Upper lobe of left lung (tissue), 4 donors: ENCODE measurements around the gene POLE.

Experiments
- EP300 ChIP-seq, 4 donors: sonication (generic); formaldehyde crosslinking; IDR thresholded peaks; one replicate each; pipeline ENCODE4 v1.5.1; 2017; ENCODE audit warnings: antibody characterized with exemption in 4 of 4, control low read depth in 2 of 4
- POLR2A ChIP-seq, 4 donors: fragments of 450-650 bp; IDR thresholded peaks; one replicate each; pipeline ENCODE4 v1.5.1; 2016 to 2017; ENCODE audit warnings: antibody characterized with exemption in 4 of 4, mild to moderate bottlenecking in 2 of 4
- POLR2AphosphoS5 ChIP-seq, 2 donors: sonication (generic); formaldehyde crosslinking; IDR thresholded peaks; one replicate each; pipeline ENCODE4 v1.5.1; 2017; ENCODE audit warnings: antibody characterized with exemption in 2 of 2
- TF ChIP-seq, protein P1 (sequence below), 6 experiments: fragments of 450-650 bp in 4 of 6; fragments of 200-600 bp in 2 of 6; sonication (generic) in 2 of 6; IDR thresholded peaks; one replicate each; pipeline ENCODE4 v1.5.1; 2016 to 2019; ENCODE audit warnings: antibody characterized with exemption in 6 of 6

GRCh38 chr12:132597333-132598316, 89.5 kb downstream of the POLE start:
- TF ChIP-seq, protein P1, sequence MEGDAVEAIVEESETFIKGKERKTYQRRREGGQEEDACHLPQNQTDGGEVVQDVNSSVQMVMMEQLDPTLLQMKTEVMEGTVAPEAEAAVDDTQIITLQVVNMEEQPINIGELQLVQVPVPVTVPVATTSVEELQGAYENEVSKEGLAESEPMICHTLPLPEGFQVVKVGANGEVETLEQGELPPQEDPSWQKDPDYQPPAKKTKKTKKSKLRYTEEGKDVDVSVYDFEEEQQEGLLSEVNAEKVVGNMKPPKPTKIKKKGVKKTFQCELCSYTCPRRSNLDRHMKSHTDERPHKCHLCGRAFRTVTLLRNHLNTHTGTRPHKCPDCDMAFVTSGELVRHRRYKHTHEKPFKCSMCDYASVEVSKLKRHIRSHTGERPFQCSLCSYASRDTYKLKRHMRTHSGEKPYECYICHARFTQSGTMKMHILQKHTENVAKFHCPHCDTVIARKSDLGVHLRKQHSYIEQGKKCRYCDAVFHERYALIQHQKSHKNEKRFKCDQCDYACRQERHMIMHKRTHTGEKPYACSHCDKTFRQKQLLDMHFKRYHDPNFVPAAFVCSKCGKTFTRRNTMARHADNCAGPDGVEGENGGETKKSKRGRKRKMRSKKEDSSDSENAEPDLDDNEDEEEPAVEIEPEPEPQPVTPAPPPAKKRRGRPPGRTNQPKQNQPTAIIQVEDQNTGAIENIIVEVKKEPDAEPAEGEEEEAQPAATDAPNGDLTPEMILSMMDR (IDR thresholded peaks at IDR 0.05), result no peak
- TF ChIP-seq POLR2AphosphoS5 (IDR thresholded peaks at IDR 0.05) (no peak), POLR2A (IDR thresholded peaks at IDR 0.05) (no peak), EP300 (IDR thresholded peaks at IDR 0.05) (no peak)
